Astrocyte (in vitro differentiated cells and primary cell): Measurements from ENCODE around the gene DLG1.

Source experiments
- CTCF ChIP-seq: IDR thresholded peaks from 2 replicates; pipeline ENCODE4 v1.5.1; 2011; ENCODE audit warnings: low read depth, mild to moderate bottlenecking, inconsistent platforms, low read length, moderate library complexity; ENCODE audit not compliant: insufficient read depth
- EZH2 ChIP-seq: IDR thresholded peaks from 2 replicates; pipeline ENCODE4 v1.6.1; 2012; ENCODE audit warnings: mild to moderate bottlenecking, low read length, inconsistent platforms; ENCODE audit not compliant: insufficient read depth

DNA sequence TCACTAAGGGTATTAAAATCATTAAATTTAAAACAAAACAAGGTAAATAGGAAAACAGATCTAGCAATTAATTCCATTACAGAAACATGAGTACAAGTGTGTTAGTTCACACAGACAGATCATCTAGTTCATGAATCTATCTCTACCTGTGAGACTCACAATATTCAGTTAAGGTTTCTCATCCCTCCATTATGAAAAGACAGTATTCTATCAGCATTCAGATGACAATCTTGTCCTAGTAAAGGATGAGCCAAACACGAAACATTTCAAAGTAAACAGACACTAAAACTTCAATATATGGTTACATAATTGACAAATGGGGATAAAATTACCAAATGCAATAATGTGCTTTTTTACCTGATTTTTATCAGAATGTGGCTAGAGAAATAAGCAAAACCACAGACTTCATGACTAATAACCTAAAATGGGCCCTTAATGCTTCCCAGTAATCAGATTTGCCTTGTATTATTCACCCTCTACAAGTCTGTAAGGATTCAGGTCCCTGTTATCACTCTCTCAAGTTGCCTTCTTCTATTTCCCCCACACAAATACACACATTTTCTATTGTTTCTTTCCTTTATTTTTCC, 126.8 kb downstream of the DLG1 start:
- TF ChIP-seq CTCF (no peak), EZH2 (no peak)
